Tibial nerve (tissue), 4 donors: ENCODE results near the gene TOM1L1.

Source experiments
- CTCF ChIP-seq, 5 experiments: fragments of 200-600 bp in 3 of 5; fragments of 450-650 bp in 2 of 5; sonication (generic) in 3 of 5; IDR thresholded peaks; one replicate each; pipeline ENCODE4 v1.5.1; 2016 to 2019; ENCODE audit warnings: antibody characterized with exemption in 5 of 5, mild to moderate bottlenecking in 3 of 5, moderate library complexity in 2 of 5
- EP300 ChIP-seq, 2 donors: sonication (generic); formaldehyde crosslinking; IDR thresholded peaks; one replicate each; pipeline ENCODE4 v1.6.1; 2017; ENCODE audit warnings: antibody characterized with exemption in 2 of 2, mild to moderate bottlenecking in 1 of 2
- POLR2A ChIP-seq, 2 donors: fragments of 450-650 bp; IDR thresholded peaks; one replicate each; pipeline ENCODE4 v1.6.1; 2017; ENCODE audit warnings: antibody characterized with exemption in 2 of 2, mild to moderate bottlenecking in 2 of 2, moderate library complexity in 2 of 2

DNA sequence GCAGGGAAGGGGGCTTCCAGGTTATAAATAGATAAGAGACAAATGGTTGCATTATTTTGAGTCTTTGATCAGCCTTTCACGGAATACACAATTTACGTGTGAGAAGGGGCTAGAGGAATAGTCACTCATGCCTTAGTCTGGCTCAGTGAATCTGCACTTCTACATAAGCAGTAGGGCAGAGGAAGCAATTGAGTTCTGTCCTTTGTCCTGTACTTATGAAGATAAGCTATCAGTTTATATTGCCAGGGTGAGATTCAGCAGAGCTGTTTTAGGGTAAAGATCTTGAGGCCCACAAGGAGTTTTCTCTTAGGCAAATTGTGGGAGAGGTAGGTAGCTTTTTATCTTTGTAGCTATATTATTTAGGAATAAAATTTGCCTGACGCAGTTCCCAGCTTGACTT lies 33.3 kb downstream of the TOM1L1 start:
- no peak for TF ChIP-seq CTCF (IDR thresholded peaks at IDR 0.05)
- no peak for TF ChIP-seq POLR2A (IDR thresholded peaks at IDR 0.05)
- TF ChIP-seq EP300 (IDR thresholded peaks at IDR 0.05) = no peak
